HEK293T (cell line): ENCODE results near the gene SLC13A3.

Source experiments
- CTCF ChIA-PET: fragments of 350-600 bp; formaldehyde crosslinking; extraction: SDS; loops from one replicate; lab custom pipeline; 2021; ENCODE audit warnings: antibody characterized with exemption, inconsistent platforms; lab: Yijun Ruan, JAX
- POLR2A ChIA-PET: fragments of 350-600 bp; formaldehyde crosslinking; extraction: SDS; loops from one replicate; lab custom pipeline; 2020; ENCODE audit warnings: antibody characterized with exemption, inconsistent platforms; lab: Yijun Ruan, JAX
- DNase-seq: peaks from one replicate; pipeline ENCODE4 v3.0.0; 2012; ENCODE audit warnings: mixed read lengths; ENCODE audit errors: extremely low spot score
- ARNT ChIP-seq: fragments of 450-650 bp; IDR thresholded peaks from 2 replicates; pipeline ENCODE4 v1.6.1; 2017; ENCODE audit warnings: mild to moderate bottlenecking
- BHLHE40 ChIP-seq: fragments of 450-650 bp; IDR thresholded peaks from 2 replicates; pipeline ENCODE4 v1.6.1; 2016; ENCODE audit warnings: mild to moderate bottlenecking, moderate library complexity, borderline replicate concordance
- CTBP1 ChIP-seq: fragments of 450-650 bp; IDR thresholded peaks from 2 replicates; pipeline ENCODE4 v1.6.1; 2016; ENCODE audit warnings: borderline replicate concordance
- ELF4 ChIP-seq: fragments of 450-650 bp; IDR thresholded peaks from 2 replicates; pipeline ENCODE4 v1.6.1; 2017; ENCODE audit warnings: antibody characterized with exemption
- FOXA1 ChIP-seq: fragments of 450-650 bp; IDR thresholded peaks from 2 replicates; pipeline ENCODE4 v1.6.1; 2016; ENCODE audit warnings: mild to moderate bottlenecking
- FOXK2 ChIP-seq: fragments of 450-650 bp; IDR thresholded peaks from 2 replicates; pipeline ENCODE4 v1.6.1; 2016; ENCODE audit warnings: mild to moderate bottlenecking
- FOXM1 ChIP-seq: fragments of 450-650 bp; IDR thresholded peaks from 2 replicates; pipeline ENCODE4 v1.6.1; 2017; ENCODE audit warnings: mild to moderate bottlenecking, borderline replicate concordance
- HDGF ChIP-seq: fragments of 450-650 bp; IDR thresholded peaks from 2 replicates; pipeline ENCODE4 v1.6.1; 2017; ENCODE audit warnings: antibody characterized with exemption, borderline replicate concordance
- L3MBTL2 ChIP-seq: fragments of 450-650 bp; conservative IDR thresholded peaks from 2 replicates; pipeline ENCODE4 v1.6.1; 2016; ENCODE audit warnings: mild to moderate bottlenecking
- LEF1 ChIP-seq: fragments of 450-650 bp; IDR thresholded peaks from 2 replicates; pipeline ENCODE4 v1.6.1; 2017; ENCODE audit warnings: mild to moderate bottlenecking, borderline replicate concordance
- NFRKB ChIP-seq: fragments of 450-650 bp; IDR thresholded peaks from 2 replicates; pipeline ENCODE4 v1.6.1; 2016; ENCODE audit warnings: mild to moderate bottlenecking, moderate library complexity
- SP1 ChIP-seq: fragments of 450-650 bp; IDR thresholded peaks from 2 replicates; pipeline ENCODE4 v1.6.1; 2017
- SUZ12 ChIP-seq: fragments of 450-650 bp; IDR thresholded peaks from 2 replicates; pipeline ENCODE4 v1.6.1; 2016; ENCODE audit warnings: mild to moderate bottlenecking
- TARDBP ChIP-seq: fragments of 450-650 bp; IDR thresholded peaks from 2 replicates; pipeline ENCODE4 v1.6.1; 2016
- ZNF384 ChIP-seq: fragments of 450-650 bp; IDR thresholded peaks from 2 replicates; pipeline ENCODE4 v1.6.1; 2016
- TF ChIP-seq, protein P1 (sequence below): fragments of 450-650 bp; IDR thresholded peaks from 2 replicates; pipeline ENCODE4 v1.6.1; 2016

The SLC13A3 gene, protein sequence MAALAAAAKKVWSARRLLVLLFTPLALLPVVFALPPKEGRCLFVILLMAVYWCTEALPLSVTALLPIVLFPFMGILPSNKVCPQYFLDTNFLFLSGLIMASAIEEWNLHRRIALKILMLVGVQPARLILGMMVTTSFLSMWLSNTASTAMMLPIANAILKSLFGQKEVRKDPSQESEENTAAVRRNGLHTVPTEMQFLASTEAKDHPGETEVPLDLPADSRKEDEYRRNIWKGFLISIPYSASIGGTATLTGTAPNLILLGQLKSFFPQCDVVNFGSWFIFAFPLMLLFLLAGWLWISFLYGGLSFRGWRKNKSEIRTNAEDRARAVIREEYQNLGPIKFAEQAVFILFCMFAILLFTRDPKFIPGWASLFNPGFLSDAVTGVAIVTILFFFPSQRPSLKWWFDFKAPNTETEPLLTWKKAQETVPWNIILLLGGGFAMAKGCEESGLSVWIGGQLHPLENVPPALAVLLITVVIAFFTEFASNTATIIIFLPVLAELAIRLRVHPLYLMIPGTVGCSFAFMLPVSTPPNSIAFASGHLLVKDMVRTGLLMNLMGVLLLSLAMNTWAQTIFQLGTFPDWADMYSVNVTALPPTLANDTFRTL

DNA sequence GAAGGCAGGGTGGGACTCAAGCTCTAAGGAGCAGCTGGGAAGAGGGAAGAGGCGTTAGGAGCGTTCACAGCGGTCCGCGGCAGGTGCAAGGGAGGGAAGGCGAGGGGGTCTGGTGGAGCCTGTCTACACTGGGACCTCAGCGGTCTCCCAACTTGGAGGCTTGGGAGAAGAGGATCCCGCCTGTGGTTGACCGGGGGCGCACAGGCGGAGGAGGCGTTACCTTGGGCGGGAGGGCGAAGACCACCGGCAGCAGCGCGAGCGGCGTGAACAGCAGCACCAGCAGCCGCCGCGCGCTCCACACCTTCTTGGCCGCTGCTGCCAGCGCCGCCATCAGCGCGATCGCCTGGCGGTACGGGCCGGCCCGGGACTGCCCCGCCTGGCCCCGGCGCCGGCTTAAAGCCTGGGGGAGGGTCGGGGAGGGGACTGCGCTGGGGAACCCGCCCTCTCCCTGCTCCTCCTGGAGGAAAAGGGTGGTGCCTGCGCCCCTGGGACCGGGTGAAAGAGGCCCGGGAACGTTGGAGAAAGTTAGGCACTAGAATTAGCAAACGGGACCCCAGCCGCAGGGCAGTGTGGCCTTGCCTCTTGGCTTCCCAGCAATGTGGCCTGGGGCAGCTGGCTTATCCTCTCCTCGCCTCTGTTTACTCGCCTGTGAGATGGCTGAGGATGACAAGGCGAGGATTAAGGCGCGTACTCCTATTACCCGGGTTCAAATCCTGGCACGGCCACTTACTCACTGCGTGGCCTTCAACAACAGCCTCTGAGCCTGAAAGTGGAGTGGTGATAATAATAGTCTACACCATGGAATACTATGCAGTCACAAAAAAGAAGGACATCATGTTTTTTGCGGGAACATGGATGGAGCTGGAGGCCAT is at the start of gene SLC13A3:
Gene SLC13A3 (minus strand): TSS at position 369 of the 872 bp plus-strand sequence. CDS start 38 bp downstream, at position 331.
- TF ChIP-seq BHLHE40 = no peak
- DNase-seq = no peak
- CTCF ChIA-PET = no interaction called here
- POLR2A ChIA-PET = no interaction called here

- POLR2A ChIA-PET = interaction anchor here (1.6 kb wide), 1 partner anchor 11 kb away, joined by 4 read pairs; the partner anchor contains the start of gene TP53RK
- DNase-seq = no peak
- TF ChIP-seq ARNT (no peak), FOXA1 (no peak), SP1 (no peak), TARDBP (no peak), SUZ12 (no peak), HDGF (no peak), CTBP1 (no peak), LEF1 (no peak), L3MBTL2 (no peak), BHLHE40 (no peak), FOXM1 (no peak), NFRKB (no peak), ZNF384 (no peak), FOXK2 (no peak), ELF4 (no peak)
- TF ChIP-seq, protein P1, sequence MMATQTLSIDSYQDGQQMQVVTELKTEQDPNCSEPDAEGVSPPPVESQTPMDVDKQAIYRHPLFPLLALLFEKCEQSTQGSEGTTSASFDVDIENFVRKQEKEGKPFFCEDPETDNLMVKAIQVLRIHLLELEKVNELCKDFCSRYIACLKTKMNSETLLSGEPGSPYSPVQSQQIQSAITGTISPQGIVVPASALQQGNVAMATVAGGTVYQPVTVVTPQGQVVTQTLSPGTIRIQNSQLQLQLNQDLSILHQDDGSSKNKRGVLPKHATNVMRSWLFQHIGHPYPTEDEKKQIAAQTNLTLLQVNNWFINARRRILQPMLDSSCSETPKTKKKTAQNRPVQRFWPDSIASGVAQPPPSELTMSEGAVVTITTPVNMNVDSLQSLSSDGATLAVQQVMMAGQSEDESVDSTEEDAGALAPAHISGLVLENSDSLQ = no peak
- CTCF ChIA-PET = no interaction called here
Measured at GRCh38 chr20:46701057-46701456, 49.8 kb upstream of the SLC13A3 start.

DNA sequence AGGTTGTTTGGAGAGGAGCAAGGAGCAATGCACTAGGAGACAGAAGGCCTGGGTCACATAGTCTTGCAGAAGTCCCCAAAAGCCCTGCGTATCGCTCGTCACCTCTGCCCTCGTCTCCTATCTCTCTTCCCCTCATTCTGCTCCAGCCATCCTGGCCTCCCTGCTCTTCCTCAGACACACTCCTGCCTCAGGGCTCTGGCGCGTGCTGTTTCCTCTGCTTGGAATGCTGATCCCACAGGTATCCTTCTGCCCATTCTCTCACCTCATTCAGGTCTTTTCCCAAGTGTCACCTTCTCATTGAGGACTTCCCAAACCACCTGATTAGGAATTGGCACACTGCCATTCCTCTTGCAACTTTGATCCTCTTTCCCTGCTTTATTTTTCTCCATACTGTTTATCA is 49.2 kb upstream of the SLC13A3 start:
- POLR2A ChIA-PET = interaction anchor here (1.6 kb wide), 1 partner anchor 11 kb away, joined by 4 read pairs; the partner anchor contains the start of gene TP53RK
- CTCF ChIA-PET = no interaction called here
- no peak for DNase-seq
- TF ChIP-seq TARDBP = no peak
- no peak for TF ChIP-seq ZNF384
- no peak for TF ChIP-seq HDGF
- no peak for TF ChIP-seq LEF1
- no peak for TF ChIP-seq ARNT

- no peak for DNase-seq
- CTCF ChIA-PET = no interaction called here
- POLR2A ChIA-PET = no interaction called here
- TF ChIP-seq SP1 (no peak), BHLHE40 (no peak), TARDBP (no peak), NFRKB (no peak), L3MBTL2 (no peak), FOXK2 (no peak), ARNT (no peak), ELF4 (no peak), FOXA1 (no peak), SUZ12 (no peak), LEF1 (no peak), FOXM1 (no peak), CTBP1 (no peak), HDGF (no peak)
- TF ChIP-seq, protein P1 = no peak
Measured at GRCh38 chr20:46699651-46700359, 48.5 kb upstream of the SLC13A3 start.

DNA sequence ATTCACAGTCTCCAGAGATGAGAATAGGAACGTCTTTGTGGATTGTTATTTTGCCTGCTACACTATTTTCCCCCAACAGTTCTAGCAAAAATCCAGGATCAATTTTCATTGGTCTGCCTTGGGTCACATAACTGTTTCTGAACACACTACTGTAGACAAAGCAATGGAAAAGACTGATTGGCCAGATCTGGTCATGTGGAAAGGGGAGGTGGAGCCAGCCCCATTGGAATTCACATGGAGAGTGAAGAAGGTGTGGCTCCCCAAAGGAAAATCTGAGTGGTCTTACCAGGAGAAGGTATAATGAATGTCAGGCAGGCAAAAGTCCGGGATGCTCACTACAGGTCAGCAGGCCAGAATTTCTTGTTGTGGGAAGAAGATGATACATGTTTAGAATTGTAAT is 47.5 kb upstream of the SLC13A3 start:
- TF ChIP-seq TARDBP (no peak), CTBP1 (no peak), NFRKB (no peak), ARNT (no peak), LEF1 (no peak), BHLHE40 (no peak), SP1 (no peak), FOXA1 (no peak), L3MBTL2 (no peak), FOXM1 (no peak), ELF4 (no peak), HDGF (no peak), ZNF384 (no peak), SUZ12 (no peak), FOXK2 (no peak)
- TF ChIP-seq, protein P1 = no peak
- POLR2A ChIA-PET = no interaction called here
- no peak for DNase-seq
- CTCF ChIA-PET = no interaction called here
